Endothelial cell of umbilical vein (primary cell): ENCODE data around the gene MFSD6L. TPM values are rescaled to one million over a fixed set of nuclear protein-coding genes. Genes with fewer than 3 reads are reported as not detected.

Source experiments
- BruUV-seq: library from RNA; stranded (reverse); fragments of 400-500 nt; replicated peaks from 2 replicates; lab custom pipeline; 2021; lab: Mats Ljungman, UMichigan
- CTCF ChIA-PET: fragments of 300-600, 350-600 bp; sonication (Branson Sonifier 250); formaldehyde crosslinking; loops from one replicate; lab custom pipeline; 2021; ENCODE audit warnings: antibody characterized with exemption, inconsistent platforms; lab: Charles Lee
- POLR2A ChIA-PET: fragments of 300-600, 350-600 bp; sonication (Branson Sonifier 250); formaldehyde crosslinking; loops from one replicate; lab custom pipeline; 2021; ENCODE audit warnings: antibody characterized with exemption, inconsistent platforms; lab: Charles Lee
- DNase-seq: peaks from one replicate; pipeline ENCODE4 v3.0.0-alpha.2; 2011; ENCODE audit warnings: low read depth, low spot score
- FAIRE-seq: peaks from 2 replicates; lab custom pipeline; 2011; peaks lifted over from hg19 to GRCh38; lab: Jason Lieb, UNC
- H2AFZ ChIP-seq: 2 replicates; pipeline ENCODE4 v1.6.0; 2012; ENCODE audit warnings: low read depth, low read length, control low read depth, inconsistent platforms
- H3K27ac ChIP-seq: 2 replicates; pipeline ENCODE4 v1.5.1; 2011; ENCODE audit warnings: low read depth, mild to moderate bottlenecking, control low read depth, low read length, moderate library complexity; ENCODE audit not compliant: insufficient read depth
- H3K27me3 ChIP-seq, 2 experiments: 2 replicates each; pipeline versions ENCODE4 v1.6.0 to v1.6.1; 2011; ENCODE audit warnings: low read length in 2 of 2, mixed read lengths in 1 of 2; ENCODE audit not compliant: control insufficient read depth in 2 of 2, insufficient read depth in 2 of 2
- H3K36me3 ChIP-seq, 2 experiments: 2 replicates in 1 of 2; 3 replicates in 1 of 2; pipeline ENCODE4 v1.5.1; 2011; ENCODE audit warnings: low read length in 2 of 2, mild to moderate bottlenecking in 1 of 2, moderate library complexity in 1 of 2; ENCODE audit not compliant: control insufficient read depth in 2 of 2, insufficient read depth in 2 of 2; ENCODE audit errors: extremely low read depth in 1 of 2
- H3K4me1 ChIP-seq: 3 replicates; pipeline ENCODE4 v1.5.1; 2011; ENCODE audit warnings: mild to moderate bottlenecking, low read length; ENCODE audit not compliant: control insufficient read depth, insufficient read depth; ENCODE audit errors: extremely low read depth
- H3K4me2 ChIP-seq: 2 replicates; pipeline ENCODE4 v1.6.1; 2011; ENCODE audit warnings: low read length, control low read depth, mixed read lengths; ENCODE audit not compliant: insufficient read depth
- H3K4me3 ChIP-seq, 3 experiments: fragments of 200-600 bp in 1 of 3; sonication (generic), shearing (Covaris generic) in 1 of 3; replicated peaks in 1 of 3; 2 replicates each; pipeline ENCODE4 v1.5.1; 2011 to 2016; ENCODE audit warnings: control low read depth in 3 of 3, low read length in 3 of 3, mild to moderate bottlenecking in 2 of 3, inconsistent platforms in 1 of 3, low read depth in 1 of 3, moderate library complexity in 1 of 3; ENCODE audit not compliant: insufficient read depth in 1 of 3
- H3K79me2 ChIP-seq: 2 replicates; pipeline ENCODE4 v1.6.0; 2012; ENCODE audit warnings: low read length, inconsistent platforms; ENCODE audit not compliant: control insufficient read depth, insufficient read depth
- H3K9ac ChIP-seq: replicated peaks from 2 replicates; pipeline ENCODE3; 2011; ENCODE audit warnings: low read length, control low read depth; ENCODE audit not compliant: insufficient read depth; ENCODE audit errors: extremely low read depth
- H3K9me1 ChIP-seq: replicated peaks from 3 replicates; pipeline ENCODE4 v1.6.0; 2011; ENCODE audit warnings: mild to moderate bottlenecking, low read length; ENCODE audit not compliant: control insufficient read depth, insufficient read depth; ENCODE audit errors: extremely low read depth
- H3K9me3 ChIP-seq: replicated peaks from 2 replicates; pipeline ENCODE4 v1.5.1; 2012; ENCODE audit warnings: low read length, inconsistent platforms; ENCODE audit not compliant: control insufficient read depth, insufficient read depth
- H4K20me1 ChIP-seq: replicated peaks from 2 replicates; pipeline ENCODE3; 2011; ENCODE audit warnings: mild to moderate bottlenecking, low read length; ENCODE audit not compliant: control insufficient read depth, insufficient read depth; ENCODE audit errors: extremely low read depth
- CTCF ChIP-seq, 2 donors: IDR thresholded peaks; 1 replicate in 1 of 2; 2 replicates in 1 of 2; pipeline ENCODE4 v1.5.1; 2011; ENCODE audit warnings: low read length in 2 of 2, mild to moderate bottlenecking in 2 of 2, moderate library complexity in 2 of 2, control low read depth in 1 of 2, inconsistent platforms in 1 of 2, low read depth in 1 of 2; ENCODE audit not compliant: insufficient read depth in 1 of 2; ENCODE audit errors: extremely low read depth in 1 of 2
- EZH2 ChIP-seq: IDR thresholded peaks from 2 replicates; pipeline ENCODE4 v1.6.1; 2012; ENCODE audit warnings: borderline replicate concordance, low read depth, mild to moderate bottlenecking, moderate library complexity, low read length, inconsistent platforms; ENCODE audit not compliant: severe bottlenecking
- FOS ChIP-seq: IDR thresholded peaks from 2 replicates; pipeline ENCODE4 v1.6.1; 2011; ENCODE audit warnings: mild to moderate bottlenecking, low read length, moderate library complexity, borderline replicate concordance; ENCODE audit not compliant: insufficient read depth
- GATA2 ChIP-seq: IDR thresholded peaks from 2 replicates; pipeline ENCODE4 v1.7.0; 2011; ENCODE audit warnings: low read depth, mild to moderate bottlenecking, moderate library complexity, mixed read lengths, low read length; ENCODE audit not compliant: insufficient read length, insufficient read depth
- JUN ChIP-seq: IDR thresholded peaks from 2 replicates; pipeline ENCODE4 v1.6.1; 2011; ENCODE audit warnings: borderline replicate concordance, low read depth; ENCODE audit not compliant: insufficient read length, insufficient read depth
- MAX ChIP-seq: IDR thresholded peaks from 2 replicates; pipeline ENCODE4 v1.6.1; 2011; ENCODE audit not compliant: insufficient read depth, insufficient read length
- MYC ChIP-seq: IDR thresholded peaks from one replicate; pipeline ENCODE4 v1.6.1; 2011; ENCODE audit warnings: mild to moderate bottlenecking, low read depth, low read length
- POLR2A ChIP-seq: IDR thresholded peaks from 2 replicates; pipeline ENCODE4 v1.6.1; 2012; ENCODE audit warnings: low read depth, mild to moderate bottlenecking, control low read depth, low read length
- POLR2AphosphoS5 ChIP-seq: IDR thresholded peaks from 2 replicates; pipeline ENCODE4 v1.6.1; 2012; ENCODE audit warnings: low read depth, mild to moderate bottlenecking, control low read depth, low read length, moderate library complexity; ENCODE audit not compliant: insufficient read depth
- dilution Hi-C: fragments of 300-500 bp; cut with MboI; formaldehyde crosslinking; loops from one replicate; pipeline ENCODE4 v1.15.0; 2019; ENCODE audit warnings: low sequenced_read_pairs; ENCODE audit not compliant: extremely low pct_ligation_motif_present
- intact Hi-C: fragments of 100-400 bp; cut with micrococcal nuclease; formaldehyde crosslinking; loops from one replicate; pipeline ENCODE4 v1.10.0; 2022
- polyA plus RNA-seq, 4 experiments: library from polyadenylated mRNA; depleted of rRNA in 3 of 4; stranded (reverse) in 3 of 4; unstranded in 1 of 4; fragments of >200 nt; gene quantifications; 2 replicates each; pipeline versions ENCODE4 v1.2.1 to v1.2.3, GENCODE V29; 2011 to 2012; ENCODE audit warnings: missing spikeins in 1 of 4
- total RNA-seq: library from RNA; stranded (reverse); gene quantifications from 2 replicates; pipeline ENCODE4 v1.2.3, GENCODE V29; 2021

The MFSD6L gene
- total and polyA plus RNA-seq, 2 donors (not counting 3 experiments of a cell fraction or from before 2014, with no cell fraction given), result not detected

- Histone ChIP-seq H3K9me3 (no peaks in the 10 kb centered on the region), H3K79me2 (no peaks in the 10 kb centered on the region), H2AFZ (no peak overlapping the region), H3K4me1 (no peaks in the 10 kb centered on the region), H3K27ac (no peak overlapping the region), H3K4me2 (no peak overlapping the region), H3K36me3 (no peaks in the 10 kb centered on the region), H3K4me3 (no peak overlapping the region), H4K20me1 (no peaks in the 10 kb centered on the region), H3K9me1 (no peaks in the 10 kb centered on the region), H3K9ac (no peak overlapping the region), H3K27me3 (no peaks in the 10 kb centered on the region)
- no peak for DNase-seq
- dilution Hi-C loops (no loop called here), intact Hi-C loops (no loop called here)
- CTCF ChIA-PET, result no interaction called here
- POLR2A ChIA-PET, result no interaction called here
- no peak for FAIRE-seq
- TF ChIP-seq POLR2A (no peak), FOS (no peak), MAX (no peak), GATA2 (no peak), CTCF (IDR thresholded peaks at IDR 0.05; ENCODE audit: extremely low read depth in 1 of 2, insufficient read depth in 1 of 2, low read depth in 1 of 2, low read length in 2 of 2) (no peak), MYC (no peak), EZH2 (no peak), JUN (no peak), POLR2AphosphoS5 (no peak)
- no TSS peak for BruUV-seq
Observed at GRCh38 chr17:8791248-8791909, 7.8 kb downstream of the MFSD6L start.
